22Rv1 (cell line): ENCODE data around the gene THBS3.

ENCODE experiments used
- ZFX ChIP-seq: fragments of 450-650 bp; IDR thresholded peaks from 2 replicates; pipeline ENCODE4 v1.6.1; 2017; ENCODE audit warnings: antibody characterized with exemption, borderline replicate concordance
- TF ChIP-seq, protein P1 (sequence below): fragments of 450-650 bp; IDR thresholded peaks from 2 replicates; pipeline ENCODE4 v1.5.1; 2017; ENCODE audit warnings: mild to moderate bottlenecking

DNA sequence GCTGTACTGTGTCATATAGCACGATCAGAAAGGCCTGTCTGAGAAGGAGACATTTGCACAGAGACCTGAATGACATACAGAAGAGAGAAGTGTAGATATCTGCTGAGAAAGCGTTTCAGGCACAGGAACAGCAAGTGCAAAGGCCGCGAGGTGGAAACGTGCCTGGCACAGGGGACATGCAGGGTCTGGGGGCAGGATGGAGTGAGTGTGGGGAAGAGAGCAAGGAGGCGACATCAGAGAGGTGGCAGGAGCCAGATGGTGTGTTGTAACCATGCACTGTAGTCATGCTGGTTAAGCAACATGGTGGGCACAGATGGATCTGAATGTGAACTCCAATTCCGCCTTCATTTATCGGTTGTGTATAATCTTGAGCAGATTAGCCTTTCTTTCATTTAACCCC is 47.6 kb downstream of the THBS3 start:
- TF ChIP-seq, protein P1, sequence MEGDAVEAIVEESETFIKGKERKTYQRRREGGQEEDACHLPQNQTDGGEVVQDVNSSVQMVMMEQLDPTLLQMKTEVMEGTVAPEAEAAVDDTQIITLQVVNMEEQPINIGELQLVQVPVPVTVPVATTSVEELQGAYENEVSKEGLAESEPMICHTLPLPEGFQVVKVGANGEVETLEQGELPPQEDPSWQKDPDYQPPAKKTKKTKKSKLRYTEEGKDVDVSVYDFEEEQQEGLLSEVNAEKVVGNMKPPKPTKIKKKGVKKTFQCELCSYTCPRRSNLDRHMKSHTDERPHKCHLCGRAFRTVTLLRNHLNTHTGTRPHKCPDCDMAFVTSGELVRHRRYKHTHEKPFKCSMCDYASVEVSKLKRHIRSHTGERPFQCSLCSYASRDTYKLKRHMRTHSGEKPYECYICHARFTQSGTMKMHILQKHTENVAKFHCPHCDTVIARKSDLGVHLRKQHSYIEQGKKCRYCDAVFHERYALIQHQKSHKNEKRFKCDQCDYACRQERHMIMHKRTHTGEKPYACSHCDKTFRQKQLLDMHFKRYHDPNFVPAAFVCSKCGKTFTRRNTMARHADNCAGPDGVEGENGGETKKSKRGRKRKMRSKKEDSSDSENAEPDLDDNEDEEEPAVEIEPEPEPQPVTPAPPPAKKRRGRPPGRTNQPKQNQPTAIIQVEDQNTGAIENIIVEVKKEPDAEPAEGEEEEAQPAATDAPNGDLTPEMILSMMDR, result no peak
- TF ChIP-seq ZFX, result no peak
